GF-D8 (cell line): Measurements from ENCODE around the gene OTOS.
A peak's percentile ranks its signal among the peaks of the same experiment; 100 is the strongest.

Experiments used
- DNase-seq: peaks from one replicate; lab custom pipeline; 2025; lab: John Stamatoyannopoulos, UW

Gene OTOS

DNA sequence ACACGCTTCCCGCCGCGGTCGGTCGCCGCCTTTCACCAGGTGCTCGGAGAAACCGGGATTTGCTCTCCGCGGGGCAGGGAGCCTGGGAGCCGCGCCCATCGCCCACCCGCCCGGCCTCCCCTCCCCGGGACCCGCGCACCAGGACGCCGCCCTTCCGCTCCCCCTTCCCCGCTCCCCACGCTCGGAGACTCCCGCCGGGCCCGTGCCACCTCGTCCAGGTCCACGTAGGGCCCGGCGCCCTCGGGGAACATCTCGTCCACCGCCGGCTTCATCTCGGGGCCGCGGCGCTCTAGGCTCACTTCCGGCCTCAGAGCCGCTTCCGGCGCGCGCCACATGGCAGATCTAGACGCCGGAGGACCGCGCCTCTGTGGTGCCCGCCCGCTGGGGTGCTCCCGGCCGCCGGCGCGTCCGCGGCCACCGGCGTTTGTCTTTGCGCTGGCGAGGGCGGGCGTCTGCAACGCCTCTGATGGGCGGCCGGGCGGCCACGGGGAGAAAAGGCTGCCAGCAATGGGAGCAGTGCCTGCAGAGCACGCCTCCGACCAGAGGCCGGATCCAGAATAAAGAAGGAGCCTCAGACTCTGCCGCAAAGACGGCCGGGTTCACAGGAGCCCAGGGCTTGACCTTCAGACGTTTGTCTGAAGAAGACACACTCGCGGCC is 4.3 kb downstream of the OTOS start, which contains the start of gene COPS9:
TSS of gene COPS9 (minus strand) at position 293 of the 658 bp plus-strand sequence. CDS start at position 272, 21 bp downstream.
- peak; percentile 24 for DNase-seq

DNA sequence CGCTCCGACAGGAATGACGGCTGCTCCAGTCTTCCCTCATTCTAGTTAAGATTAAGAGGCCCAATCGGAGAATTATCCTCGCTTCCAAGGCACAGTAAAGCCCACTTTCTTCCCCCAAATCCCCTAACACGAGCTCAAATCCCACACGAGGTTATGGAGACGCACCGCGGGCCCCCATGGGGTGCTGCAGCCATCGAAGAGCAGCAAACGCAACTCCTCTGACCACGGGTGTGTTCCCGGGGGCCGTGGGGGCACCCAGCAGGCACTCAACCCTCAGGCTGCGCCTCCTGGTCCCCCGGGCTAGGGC is 4.8 kb downstream of the OTOS start:
- DNase-seq, result no peak

DNA sequence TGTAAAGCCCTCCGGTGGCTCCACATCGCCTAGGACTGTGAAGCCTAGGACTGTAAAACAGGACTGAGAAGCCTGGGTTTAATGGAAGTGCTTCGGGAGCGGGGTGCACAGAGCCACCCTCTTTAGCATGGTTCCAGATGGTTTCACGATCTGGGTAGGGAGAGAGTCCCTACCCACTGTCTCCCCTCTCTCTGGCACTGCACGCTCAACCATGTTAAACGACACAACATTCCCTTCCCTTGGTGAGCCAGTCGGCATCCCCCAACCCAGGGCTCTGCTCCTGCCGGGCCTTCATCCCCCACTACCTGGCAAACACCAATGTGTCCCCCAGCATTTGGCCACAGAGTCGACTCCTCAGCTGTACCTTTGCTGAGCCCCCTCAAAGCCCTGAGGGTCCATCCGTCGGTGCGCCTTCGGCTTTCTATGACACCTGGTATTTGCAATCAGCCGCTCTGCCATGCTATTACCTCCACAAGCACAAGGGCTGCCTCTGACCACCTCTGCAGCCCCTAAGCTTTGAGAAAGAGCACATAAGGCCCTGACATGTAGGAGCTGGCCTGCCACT is 5.4 kb downstream of the OTOS start:
- no peak for DNase-seq

DNA sequence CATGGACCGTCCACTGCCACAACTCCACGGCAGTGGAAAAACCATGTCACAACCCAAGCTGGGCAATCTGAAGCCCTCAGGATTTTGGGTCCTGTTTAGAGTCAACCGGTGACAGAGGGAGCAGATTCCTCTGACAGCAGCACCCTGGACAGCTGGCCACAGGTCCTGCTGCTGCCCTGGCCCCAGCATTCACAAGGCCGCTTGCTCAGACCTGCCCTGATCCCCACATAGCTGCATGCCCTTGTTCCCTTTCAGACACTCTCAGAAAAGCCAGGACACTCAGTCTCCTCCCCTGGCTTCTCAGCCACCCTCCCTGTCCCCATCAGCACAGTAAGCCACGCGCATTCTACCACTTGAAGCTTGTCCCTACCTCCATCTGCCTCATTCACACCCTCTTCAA is 6.0 kb downstream of the OTOS start:
- no peak for DNase-seq

DNA sequence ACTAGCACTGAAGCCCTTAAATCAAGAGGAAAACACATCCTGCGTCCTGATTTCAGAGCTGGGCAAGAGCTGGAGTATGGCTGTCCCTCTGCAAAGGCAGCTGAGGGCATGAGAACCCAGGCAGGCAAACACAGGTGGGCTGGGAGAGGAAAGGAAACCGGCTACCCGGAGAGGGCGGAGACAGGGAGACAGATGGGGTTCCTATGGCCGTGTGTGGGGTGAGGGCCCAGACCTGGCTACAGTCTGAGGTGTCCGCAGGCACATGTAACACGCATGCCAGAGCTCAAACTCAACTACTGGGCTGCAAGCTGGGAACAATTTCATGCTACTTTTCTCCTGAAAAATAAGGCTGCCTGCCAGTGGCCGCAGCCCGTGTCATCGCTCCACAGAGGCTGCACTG is 7.1 kb downstream of the OTOS start:
- DNase-seq, result no peak

DNA sequence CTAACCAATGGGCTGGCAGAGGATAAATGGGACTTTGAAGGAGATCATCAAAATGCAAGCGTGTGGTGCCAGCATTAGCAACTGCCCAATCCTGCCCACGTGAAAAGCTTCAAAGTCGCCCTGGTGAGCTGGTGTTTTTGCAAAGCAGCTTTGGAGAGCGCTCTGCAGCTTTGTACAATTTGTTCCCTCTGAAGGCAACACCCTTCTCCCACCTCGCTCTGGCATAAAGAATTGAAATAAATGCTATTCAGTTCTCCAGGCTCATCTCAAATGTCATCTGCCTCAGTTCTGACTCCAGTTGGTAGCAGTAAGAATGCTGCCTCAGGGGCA is 7.8 kb downstream of the OTOS start:
- DNase-seq, result no peak

DNA sequence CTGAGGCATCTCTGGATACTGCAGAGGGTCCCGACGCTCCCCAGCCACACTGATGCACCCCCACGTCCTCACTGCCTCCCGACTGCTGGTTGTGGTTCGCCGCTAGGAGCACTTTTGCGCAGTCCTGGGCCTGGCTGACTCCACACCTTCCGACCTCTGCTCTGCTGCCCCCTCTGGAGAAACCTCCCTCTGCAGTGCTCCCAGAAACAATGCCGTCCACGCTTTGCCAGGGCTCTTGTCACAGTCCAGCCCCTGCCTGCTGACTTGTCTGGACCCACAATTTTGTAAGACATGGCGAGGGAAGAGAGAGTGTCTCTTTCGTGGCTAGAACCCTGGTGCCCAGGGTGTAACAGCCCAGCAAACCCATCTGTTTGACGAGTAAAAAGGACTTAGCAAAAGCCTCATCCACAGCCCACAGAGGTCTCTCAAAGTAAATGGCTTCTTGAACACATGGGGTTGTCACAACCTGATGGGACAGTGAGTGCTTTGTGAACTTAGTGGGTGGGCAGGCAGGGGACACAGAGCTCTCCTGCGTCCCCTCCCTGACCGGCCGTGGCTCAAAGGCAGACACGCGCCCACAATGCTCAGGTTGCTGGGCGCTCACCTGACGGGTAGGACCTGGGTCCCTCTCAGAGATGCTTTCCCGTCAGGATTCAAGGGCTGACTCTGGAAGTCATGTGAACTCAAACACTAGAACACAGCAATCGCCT is 8.4 kb downstream of the OTOS start:
- DNase-seq, result no peak

DNA sequence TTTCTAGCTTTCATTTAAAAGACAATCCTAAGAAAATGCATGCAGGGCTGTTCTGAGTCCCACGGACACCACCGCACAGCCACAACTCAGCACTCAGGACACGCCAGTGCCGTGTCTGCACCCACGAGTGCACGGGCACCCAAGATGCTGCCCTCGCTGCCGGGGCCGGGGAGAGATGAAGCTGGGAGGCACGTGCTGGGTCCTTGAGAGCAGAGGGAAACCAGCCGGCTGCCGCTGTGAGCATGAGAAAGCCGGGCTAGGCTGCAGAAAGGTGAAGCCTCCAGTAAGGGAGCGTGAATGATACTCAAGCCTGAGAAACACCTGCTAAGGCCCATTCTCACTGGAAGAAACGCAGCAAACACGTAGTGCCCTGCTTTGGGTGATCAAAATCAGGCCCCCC is 9.2 kb downstream of the OTOS start:
- DNase-seq, result no peak

DNA sequence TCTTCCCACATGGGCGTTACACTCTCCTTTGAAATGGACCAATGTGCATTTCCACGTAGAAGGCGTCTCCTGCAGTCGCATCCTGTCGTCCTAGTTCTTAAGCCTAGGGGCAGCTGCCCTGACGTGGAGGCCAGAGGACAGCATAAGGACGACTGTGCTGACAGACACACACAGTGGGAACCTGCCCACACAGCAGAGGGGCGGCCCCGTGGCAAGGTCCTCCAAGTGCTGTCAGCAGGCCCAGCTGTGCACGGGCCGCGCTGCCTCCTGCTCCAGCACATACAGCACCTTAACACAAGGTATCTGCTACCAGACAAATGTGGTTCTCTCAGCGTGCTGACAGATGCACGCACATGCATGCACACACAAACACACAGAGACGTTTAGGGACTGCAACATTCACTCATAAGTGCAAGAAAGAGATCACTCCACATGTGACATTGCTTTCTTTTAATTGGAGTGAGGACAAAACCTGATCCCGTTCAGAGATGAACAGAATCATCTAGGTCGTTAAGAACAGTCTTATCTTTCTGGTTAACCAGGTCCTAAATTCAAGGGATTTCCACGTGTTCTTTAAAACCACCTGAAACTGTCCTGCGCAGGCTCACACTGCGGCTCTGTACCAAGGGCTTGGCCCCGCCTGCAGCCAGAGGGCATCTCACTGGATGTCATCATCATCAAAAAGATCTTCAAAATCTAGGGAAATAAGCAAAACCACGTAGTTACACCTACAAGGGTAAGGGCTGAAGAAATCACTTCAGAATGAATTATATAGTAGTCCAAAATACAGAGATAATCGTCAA is 9.9 kb downstream of the OTOS start:
- no peak for DNase-seq

DNA sequence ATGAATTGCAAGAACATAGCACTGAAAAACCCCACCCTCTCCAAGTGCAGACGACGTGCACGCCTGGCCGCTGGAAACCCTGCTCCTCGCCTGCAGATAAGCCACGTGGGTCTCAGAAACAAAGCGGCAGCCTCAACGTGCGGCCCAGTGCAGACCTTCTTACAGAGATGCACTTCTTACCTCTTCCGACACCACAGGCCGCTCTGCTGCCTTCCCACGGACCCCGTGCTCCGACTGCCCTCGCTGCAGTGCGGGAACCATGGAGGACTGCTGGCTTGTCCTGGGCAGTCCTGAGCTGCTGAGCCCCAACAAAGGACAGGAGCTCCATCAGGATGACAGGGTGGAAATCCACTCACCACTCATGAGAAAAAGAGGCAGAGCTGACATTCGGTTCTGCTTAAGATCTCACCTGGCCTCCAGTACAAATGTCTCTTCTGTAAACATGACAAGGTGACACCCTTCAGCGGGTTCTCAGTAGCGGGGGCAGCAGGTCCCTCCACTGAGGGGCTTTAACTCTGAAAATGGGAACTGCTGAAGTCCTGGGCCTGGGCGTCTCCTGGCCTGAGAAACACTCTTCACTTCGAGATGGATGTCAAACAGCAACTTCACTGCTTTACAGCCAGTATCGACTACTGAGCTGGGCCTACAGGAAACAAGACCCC is 10.6 kb downstream of the OTOS start:
- no peak for DNase-seq

DNA sequence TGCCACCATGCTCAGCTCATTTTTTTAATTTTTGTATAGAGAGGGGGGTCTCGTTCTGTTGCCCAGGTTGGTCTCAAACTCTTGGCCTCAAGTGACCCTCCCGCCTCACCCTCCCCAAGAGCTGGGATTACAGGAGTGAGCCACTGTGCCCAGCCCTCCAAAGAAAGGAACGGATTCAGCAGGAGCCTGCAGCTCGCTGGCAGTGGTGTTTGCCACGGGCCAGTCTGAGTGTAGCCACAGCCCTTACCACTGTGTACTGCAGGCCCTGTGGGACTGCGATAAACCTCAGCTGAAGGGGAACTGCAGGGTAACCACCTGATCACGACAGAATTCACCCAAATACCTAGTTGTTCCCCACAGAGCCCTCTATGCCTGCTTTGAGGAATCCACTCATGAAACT is 11.1 kb downstream of the OTOS start:
- DNase-seq, result no peak

DNA sequence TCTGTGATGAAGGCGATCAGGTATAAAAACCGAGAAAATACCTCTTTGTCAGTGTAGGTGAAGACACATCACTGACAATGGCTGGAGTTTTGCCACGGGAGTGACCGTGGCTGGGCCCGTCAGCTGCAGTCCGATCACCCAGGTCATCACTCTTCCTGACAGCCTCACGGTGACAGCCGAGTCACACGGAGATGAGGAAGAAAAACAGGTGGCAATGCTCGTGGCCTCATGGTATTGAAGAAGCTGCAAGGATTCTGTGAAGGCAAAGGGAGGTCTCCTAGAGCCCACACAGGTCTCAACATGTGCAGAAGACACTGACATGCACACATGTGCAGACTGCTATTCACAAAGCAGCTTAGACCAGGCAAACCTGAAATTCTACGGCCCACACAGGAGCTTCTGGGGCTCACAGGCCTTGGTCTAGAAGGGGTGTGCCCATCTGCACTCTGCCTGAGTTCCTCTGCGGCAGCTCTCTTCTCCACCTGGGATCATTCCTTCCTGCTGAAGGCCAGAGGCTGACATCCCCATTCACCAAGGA is 11.8 kb downstream of the OTOS start:
- no peak for DNase-seq

DNA sequence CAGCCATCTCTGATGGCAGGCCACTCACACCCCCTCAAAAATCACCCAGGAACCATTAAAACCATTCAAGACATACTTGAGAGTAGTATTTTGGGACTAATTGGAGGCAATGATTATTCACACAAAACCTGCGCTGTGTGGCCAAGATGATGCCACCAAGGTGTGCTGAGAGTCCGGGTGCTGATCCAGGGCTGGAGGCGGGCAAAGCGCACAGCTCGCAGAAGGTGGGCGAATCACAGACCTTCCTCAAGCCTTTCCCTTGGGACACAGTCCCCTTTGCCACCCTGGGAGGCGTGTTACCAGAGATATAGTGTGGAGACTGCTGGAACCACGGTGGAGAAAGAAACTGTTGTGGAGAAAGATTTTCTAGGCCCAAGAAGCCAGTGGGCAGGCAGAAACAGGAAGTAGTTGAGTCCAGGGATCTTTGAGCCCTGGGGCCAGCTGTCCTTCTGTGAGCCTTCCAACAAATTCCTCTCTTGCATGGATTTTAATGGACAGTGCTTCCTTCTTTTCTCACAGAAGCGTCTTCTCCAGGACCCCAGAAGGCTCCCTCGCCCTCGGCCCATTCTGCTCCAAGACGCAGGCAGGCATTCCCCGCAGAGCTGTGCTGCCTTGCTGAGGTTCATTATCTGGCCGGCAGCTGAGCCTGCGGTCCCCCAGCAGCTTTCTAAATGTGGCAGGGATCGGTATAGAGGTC is 12.4 kb downstream of the OTOS start:
- DNase-seq, result no peak

DNA sequence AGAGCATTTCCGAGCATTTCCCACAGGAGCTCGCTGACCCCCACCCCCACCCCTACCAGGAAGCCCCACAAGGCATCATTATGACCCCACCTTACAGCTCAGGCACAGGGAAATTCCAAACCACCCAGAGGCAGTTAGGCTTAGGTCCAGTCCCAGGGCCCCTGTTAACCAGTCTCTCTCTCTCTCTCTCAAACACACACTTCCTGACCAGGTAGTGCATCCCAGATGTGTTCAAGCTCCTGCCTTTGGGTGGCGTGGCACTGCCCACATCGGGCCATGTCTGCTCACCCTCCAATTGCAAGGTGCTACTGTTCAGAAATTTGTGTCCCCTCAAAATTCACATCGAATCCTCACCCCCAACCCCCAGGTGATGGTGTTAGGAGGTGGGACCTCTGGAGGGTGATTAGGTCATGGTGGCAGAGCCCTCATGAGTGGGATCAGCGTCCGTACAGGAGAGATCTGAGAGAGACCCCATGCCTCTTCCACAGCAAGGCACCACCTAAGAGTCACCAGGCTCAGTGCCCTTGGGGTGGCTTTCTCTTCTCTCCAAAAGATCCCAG is 13.2 kb downstream of the OTOS start:
- DNase-seq, result no peak

DNA sequence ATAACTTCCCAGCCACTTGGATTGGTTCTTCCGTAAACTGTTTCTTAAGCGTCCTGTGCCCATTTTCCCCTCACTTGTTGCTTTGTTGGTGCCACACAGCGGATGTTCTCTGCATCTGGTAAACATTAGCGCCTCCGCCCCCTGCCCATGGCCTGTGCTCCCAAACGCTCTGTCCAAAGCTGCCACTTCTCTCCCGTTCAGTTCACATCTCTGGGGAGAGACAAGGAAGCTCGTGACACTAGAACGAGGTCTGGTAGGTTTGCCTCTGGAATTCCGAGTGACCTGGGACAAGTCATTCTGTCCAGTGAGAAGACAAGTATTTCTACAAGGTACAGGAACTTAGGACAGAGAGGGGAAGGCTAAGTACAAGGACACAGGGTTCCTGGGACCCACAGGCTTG is 13.7 kb downstream of the OTOS start:
- DNase-seq, result no peak

DNA sequence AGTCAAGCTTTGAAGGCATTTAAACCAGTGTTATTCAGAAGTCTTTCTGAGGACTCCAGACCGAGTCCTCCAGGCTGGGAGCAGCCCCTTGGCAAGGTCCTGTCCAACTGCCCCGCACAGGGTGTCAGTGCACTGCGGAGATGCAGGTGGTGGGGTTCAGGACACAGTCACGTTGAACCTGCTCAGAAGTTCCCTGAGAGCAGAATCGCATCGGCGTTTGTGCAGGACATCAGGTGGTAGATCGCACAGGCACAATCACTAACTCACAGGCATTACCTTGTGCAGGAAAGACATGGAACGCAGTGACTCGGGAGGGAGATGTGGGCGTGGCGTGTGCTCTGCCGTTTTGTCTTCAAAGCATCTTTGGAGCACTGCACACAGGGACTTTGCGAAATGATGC is 14.7 kb downstream of the OTOS start:
- DNase-seq, result no peak

DNA sequence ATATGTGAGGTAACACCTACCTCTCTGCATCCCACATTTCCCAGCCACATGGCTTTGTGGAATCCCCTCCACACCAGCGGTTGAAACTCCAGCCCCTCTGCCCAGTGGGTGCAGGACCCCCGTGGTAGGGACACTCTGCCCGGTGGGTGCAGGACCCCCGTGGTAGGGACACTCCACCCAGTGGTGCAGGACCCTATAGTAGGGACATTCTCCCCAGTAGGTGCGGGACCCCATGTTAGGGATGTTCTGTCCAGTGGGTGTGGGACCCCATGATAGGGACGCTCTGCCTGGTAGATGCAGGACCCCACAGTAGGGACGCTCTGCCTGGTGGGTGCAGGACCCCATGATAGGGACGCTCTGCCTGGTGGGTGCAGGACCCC is 15.8 kb downstream of the OTOS start:
- no peak for DNase-seq

DNA sequence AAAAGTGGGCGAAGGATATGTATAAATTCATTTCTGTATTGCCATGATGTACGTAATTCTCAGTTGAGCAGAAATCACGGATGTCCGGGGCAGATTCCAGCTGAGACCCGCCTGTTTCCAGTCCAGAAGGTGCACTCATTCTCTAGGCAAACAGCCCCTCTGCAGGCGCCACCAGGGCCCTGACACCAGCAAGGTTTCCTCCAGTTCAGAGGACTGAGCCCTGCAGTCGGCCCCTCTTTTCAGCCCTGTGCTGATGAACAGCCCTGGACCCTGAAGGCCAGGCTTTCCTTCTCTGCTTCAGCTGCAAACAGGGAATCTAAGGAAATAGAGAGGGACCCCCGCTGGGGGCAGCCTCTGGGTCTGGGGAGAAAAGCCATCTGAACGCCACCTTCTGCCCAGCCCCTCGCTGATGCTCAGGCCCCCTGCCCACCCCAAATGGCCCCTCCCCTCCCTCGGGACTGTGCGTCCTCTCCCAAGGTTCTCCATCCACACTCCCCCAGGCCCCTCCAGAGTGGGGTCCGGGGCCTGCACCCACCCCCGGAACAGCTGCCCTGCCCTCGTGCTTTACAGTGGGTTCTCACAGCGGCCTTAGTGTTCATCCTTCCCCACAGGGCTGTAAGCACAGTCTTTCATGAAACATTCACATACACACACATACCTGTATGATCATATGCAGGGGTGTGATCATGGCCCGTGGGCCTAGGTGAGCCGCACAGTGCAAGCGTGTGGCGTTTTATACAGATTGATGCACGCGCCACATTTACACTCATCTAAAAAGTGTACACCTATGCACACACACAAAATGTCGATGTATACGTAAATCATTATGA is 16.4 kb downstream of the OTOS start:
- DNase-seq, result no peak

DNA sequence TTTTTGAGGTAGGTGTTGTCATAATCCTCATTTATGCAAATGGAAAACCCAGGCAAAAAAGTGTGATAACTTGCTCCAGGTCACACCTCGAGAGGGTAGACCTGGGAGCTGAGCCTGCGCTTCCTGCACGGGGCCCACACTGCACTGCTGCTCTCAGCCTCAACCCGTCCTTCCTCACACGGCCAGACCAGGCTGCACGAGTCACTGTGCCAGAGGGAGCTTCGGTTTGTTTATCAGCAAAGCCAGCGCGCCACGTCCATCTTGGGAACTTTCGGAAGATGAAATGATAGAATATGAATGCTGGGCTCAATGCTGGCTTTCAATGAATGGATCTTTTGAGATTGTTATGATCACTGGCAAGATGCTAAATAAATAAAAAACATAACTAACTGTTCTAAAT is 18.8 kb downstream of the OTOS start:
- no peak for DNase-seq

DNA sequence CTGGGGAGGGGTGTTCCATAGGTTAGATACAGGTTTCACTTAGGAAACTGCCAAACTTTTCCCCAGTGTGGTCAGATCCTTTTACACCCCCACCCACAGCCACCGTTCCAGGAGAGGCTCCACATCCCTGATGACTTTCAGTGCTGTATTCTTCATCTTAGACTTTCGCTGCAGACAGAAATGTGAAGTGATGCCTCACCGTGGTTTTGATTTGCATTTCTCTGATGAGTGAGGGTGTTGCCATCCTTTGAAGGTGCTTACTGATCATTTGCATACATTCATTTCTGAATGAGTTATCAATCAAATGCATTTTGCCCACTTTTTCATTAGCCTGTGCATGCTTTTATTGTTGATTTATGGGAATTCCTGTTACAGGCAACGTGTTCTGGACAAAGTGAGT is 19.3 kb downstream of the OTOS start:
- no peak for DNase-seq
